MM.1S (cell line): ENCODE data around the gene TMEM154.

Source experiments
- EZH2 ChIP-seq: fragments of 300-600 bp; sonication (generic); optimal IDR thresholded peaks from 2 replicates; pipeline ENCODE3; 2017; ENCODE audit warnings: low read depth, mild to moderate bottlenecking, antibody characterized with exemption, low read length, mixed read lengths
- EZH2phosphoT487 ChIP-seq: fragments of 300-600 bp; sonication (generic); IDR thresholded peaks from 2 replicates; pipeline ENCODE4 v1.6.1; 2018; ENCODE audit warnings: antibody characterized with exemption, low read length
- TF ChIP-seq, protein P1 (sequence below): fragments of 300-600 bp; sonication (generic); IDR thresholded peaks from 2 replicates; pipeline ENCODE4 v1.5.1; 2016; ENCODE audit warnings: antibody characterized with exemption, low read length, mixed read lengths

- TF ChIP-seq EZH2phosphoT487 (no peak), EZH2 (no peak)
- TF ChIP-seq, protein P1, sequence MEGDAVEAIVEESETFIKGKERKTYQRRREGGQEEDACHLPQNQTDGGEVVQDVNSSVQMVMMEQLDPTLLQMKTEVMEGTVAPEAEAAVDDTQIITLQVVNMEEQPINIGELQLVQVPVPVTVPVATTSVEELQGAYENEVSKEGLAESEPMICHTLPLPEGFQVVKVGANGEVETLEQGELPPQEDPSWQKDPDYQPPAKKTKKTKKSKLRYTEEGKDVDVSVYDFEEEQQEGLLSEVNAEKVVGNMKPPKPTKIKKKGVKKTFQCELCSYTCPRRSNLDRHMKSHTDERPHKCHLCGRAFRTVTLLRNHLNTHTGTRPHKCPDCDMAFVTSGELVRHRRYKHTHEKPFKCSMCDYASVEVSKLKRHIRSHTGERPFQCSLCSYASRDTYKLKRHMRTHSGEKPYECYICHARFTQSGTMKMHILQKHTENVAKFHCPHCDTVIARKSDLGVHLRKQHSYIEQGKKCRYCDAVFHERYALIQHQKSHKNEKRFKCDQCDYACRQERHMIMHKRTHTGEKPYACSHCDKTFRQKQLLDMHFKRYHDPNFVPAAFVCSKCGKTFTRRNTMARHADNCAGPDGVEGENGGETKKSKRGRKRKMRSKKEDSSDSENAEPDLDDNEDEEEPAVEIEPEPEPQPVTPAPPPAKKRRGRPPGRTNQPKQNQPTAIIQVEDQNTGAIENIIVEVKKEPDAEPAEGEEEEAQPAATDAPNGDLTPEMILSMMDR = no peak
Measured at GRCh38 chr4:152605641-152606335, 74.0 kb downstream of the TMEM154 start.
